WI38 (cell line): ENCODE measurements around the gene LUC7L3.

Source experiments
- H3K4me3 ChIP-seq: 2 replicates; pipeline ENCODE4 v1.5.1; 2011; ENCODE audit warnings: low read depth, mild to moderate bottlenecking, control low read depth, low read length
- TF ChIP-seq, protein P1 (sequence below): IDR thresholded peaks from 2 replicates; pipeline ENCODE4 v1.5.1; 2012; ENCODE audit warnings: low read depth, mild to moderate bottlenecking, control low read depth, low read length

LUC7L3 gene

DNA sequence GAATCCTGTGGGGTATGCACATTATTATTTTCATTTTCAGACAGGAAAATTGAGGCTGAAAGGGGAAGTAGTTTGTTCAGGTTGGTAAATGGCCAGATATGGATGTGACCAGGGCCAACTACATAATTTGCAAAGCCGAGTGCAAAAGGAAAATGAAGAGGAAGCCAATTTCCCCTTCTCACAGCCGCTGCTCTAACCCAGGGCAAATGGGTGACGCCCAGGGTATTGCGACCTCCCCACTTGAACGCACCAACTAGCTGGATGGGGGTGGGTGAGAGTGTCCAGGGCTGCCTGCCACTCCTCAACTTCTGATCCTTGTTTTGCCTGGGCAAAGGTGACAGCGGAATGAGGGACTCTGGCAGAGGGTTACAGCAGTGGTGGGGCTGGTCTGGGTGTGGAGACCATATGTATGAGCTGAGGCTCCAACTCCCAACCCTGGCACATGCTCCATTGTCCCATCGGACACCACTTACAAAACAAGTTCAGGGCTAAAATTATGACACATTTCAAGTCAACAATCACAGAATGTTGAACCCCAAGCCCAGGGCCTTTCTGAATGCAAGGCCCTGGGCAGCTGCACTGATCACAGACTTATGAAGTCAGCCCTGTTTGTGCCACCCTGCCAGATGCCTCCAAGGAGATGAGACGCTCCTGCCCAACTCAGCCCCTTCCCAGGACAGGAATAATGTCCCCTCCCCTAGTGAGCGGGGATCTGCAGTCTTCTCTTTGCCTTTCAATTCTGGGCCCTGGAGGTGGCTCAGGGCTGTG is 46.2 kb downstream of the LUC7L3 start:
- TF ChIP-seq, protein P1, sequence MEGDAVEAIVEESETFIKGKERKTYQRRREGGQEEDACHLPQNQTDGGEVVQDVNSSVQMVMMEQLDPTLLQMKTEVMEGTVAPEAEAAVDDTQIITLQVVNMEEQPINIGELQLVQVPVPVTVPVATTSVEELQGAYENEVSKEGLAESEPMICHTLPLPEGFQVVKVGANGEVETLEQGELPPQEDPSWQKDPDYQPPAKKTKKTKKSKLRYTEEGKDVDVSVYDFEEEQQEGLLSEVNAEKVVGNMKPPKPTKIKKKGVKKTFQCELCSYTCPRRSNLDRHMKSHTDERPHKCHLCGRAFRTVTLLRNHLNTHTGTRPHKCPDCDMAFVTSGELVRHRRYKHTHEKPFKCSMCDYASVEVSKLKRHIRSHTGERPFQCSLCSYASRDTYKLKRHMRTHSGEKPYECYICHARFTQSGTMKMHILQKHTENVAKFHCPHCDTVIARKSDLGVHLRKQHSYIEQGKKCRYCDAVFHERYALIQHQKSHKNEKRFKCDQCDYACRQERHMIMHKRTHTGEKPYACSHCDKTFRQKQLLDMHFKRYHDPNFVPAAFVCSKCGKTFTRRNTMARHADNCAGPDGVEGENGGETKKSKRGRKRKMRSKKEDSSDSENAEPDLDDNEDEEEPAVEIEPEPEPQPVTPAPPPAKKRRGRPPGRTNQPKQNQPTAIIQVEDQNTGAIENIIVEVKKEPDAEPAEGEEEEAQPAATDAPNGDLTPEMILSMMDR = no peak
- H3K4me3 ChIP-seq = no peak overlapping the region

DNA sequence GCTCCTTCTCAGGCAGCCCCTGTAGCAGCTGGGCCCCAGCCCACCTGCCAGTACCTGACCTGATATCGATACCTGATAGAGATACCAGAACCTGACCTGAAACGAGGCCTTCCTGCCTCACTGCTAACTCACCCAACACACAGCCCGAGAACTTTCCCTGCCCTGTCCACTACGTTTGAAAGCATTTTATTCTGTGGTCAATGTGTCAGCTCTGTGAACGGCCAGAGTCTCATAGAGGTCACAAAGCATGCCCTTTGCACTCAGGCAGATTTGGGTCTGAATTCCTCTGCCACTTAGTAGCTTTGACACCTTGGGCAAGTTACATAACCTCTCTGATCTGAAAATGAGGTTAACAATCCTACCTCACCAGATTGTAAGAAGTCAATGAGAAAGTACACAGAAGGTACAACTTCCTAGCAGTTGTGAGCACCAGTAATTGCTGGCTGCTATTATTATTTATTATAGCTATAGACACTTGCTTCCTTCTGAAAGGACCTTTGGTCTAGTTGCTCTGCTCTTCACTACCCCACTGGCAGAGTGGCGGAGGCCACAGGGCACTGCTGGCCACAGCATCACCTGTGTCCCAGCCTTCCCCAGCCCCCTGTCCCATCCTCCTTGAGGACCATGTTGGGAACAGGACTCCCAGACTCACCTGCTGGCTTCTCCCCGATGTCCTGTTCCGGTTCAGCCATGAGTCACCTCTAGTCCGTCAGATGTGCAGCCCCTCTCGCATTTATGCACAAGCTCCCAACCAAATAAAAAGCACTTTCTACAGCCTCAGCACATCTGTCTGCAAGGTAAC is 47.0 kb downstream of the LUC7L3 start:
- no peak overlapping the region for H3K4me3 ChIP-seq
- TF ChIP-seq, protein P1 = no peak

DNA sequence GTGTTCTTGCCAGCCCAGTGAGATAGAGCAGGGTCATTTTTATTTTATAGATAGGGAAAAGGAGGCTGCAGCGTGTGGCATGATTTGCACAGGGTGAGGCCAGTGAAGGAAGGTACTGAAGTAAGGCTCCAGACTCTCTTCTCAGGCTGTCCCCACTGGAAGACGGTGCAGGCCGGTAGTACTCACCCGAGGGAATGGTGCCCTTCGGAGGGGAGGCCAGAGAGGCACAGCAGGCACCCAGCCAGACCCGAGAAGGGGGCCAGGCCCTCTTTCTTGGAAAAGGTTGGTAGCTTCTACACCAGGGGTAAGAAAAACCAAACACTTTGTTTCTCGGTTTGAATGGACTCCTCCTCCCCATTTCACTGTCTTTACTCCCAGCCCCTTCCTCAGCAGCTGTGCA is 47.6 kb downstream of the LUC7L3 start:
- H3K4me3 ChIP-seq = no peak overlapping the region
- TF ChIP-seq, protein P1 = no peak

DNA sequence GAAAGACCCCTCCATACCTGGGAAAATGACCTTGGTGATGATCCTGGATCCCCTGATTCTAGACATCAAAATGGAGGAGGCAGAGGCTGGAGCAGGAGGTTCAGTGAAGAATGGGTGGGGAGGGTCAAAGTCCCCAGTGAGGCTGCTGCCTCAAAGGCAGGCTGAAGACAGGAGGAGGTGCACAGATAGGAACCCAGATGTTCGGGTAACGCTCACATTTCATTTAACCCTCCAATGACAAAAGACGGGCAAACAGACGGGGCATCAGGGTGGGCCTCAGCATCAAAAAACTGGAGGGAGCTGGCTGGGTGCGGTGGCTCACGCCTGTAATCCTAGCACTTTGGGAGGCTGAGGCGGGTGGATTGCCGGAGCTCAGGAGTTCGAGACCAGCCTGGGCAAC is 48.0 kb downstream of the LUC7L3 start, which contains the start of gene ANKRD40CL:
Gene ANKRD40CL (minus strand): TSS at position 73 of the 400 bp plus-strand sequence. CDS start 605 bp downstream, outside the sequence.
- H3K4me3 ChIP-seq = no peak within 1 kb of the TSS
- TF ChIP-seq, protein P1 = no peak

DNA sequence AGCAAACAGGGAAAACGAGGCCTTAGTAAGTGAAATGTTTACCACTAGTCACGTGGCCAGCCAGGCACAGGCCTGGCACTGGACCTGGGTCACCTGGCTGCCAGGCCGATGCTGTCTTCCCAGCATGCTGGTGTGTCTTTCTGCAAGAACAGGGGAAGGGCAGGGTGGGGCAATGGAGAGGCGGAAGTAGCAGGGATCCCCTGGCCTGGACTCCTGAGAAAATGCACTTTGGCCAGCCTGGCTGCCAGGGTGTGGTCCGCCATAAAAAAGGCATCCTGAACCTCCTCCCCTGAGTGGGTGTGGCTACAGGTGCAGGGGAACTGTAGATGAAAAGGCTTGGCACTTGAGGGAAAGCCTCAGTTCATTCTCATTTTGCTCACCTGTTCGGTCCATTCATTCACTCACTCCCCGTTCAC is 49.0 kb downstream of the LUC7L3 start:
- TF ChIP-seq, protein P1 = no peak
- H3K4me3 ChIP-seq = no peak overlapping the region

DNA sequence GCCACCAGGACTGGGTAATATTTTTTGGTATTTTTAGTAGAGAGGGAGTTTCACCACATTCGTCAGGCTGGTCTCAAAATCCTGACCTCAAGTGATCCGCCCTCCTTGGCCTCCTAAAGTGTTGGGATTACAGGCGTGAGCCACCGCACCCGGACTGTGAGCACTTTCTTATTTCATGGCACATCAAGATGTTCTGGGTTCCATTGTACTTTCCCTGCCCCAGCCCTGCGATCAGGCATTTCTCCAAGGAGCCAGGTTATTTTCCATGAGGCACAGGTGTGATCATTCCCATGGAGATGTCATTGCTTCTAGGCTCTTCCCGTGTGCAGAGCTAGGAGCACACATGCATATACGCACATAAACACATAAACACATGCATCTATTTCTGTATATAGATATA is 50.5 kb downstream of the LUC7L3 start:
- no peak overlapping the region for H3K4me3 ChIP-seq
- TF ChIP-seq, protein P1 = no peak

DNA sequence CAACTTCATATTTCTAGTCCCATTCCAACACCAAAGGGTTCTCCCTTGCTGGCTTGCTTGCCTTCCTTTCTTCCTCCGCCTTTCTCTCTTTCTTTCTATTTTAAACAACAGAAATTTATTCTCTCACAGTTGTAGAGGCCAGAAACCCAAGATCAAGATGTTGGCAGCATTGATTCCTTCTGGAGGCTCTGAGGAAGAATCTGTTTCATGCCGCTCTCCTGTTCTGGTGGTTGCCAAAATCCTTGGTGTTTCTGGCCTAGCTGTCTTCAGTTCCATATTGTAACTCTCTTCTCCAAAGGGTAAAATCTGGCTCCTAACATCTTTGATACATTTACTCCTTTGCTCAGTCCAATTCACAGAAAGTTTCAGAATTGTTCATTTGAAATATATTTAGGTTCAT is 50.9 kb downstream of the LUC7L3 start:
- TF ChIP-seq, protein P1 = no peak
- no peak overlapping the region for H3K4me3 ChIP-seq
